Colonic mucosa (tissue), 4 donors: Measurements from ENCODE around the gene C19orf38. TPM values are rescaled to one million over a fixed set of nuclear protein-coding genes. Genes with fewer than 3 reads are reported as not detected.

ENCODE experiments used
- DNase-seq: peaks from one replicate; pipeline ENCODE4 v3.0.0-alpha.2; 2020
- H3K27ac ChIP-seq: fragments of 200-600 bp; one replicate; pipeline ENCODE4 v1.8.0; 2021
- H3K27me3 ChIP-seq: fragments of 200-600 bp; one replicate; pipeline ENCODE4 v1.8.0; 2021
- H3K36me3 ChIP-seq: fragments of 200-600 bp; one replicate; pipeline ENCODE4 v1.8.0; 2021
- H3K4me1 ChIP-seq: fragments of 200-600 bp; one replicate; pipeline ENCODE4 v1.8.0; 2021; ENCODE audit warnings: mild to moderate bottlenecking
- H3K4me3 ChIP-seq: fragments of 200-600 bp; one replicate; pipeline ENCODE4 v1.8.0; 2021
- H3K9ac ChIP-seq, 2 donors: one replicate each; pipeline ENCODE4 v1.7.0; 2013; ENCODE audit warnings: control low read depth in 2 of 2, low read depth in 2 of 2, low read length in 2 of 2
- H3K9me3 ChIP-seq: fragments of 200-600 bp; one replicate; pipeline ENCODE4 v1.8.0; 2021
- intact Hi-C: fragments of 100-400 bp; cut with DNase I; formaldehyde crosslinking; loops from one replicate; pipeline ENCODE4 v1.14.1; 2022
- total RNA-seq, 2 donors: library from RNA; stranded (reverse); fragmentation: NEBNext Ultra II Directional in 1 of 2; extraction: Animal tissue kit (Norgen Biotek cat#: 25700) in 1 of 2; gene quantifications; one replicate each; pipeline ENCODE4 v1.2.1, GENCODE V29; 2021
- TF ChIP-seq, protein P1 (sequence below): fragments of 200-600 bp; IDR thresholded peaks from one replicate; pipeline ENCODE4 v1.8.0; 2022; ENCODE audit warnings: antibody characterized with exemption, mild to moderate bottlenecking
- donor health status: healthy.
- donor health status: DM: no; HTN: no; CAD: no.
- donor health status: DM: no; HTN: no; CAD: no.

C19orf38 gene
- total RNA-seq, 2 donors from 2014 or later, result 0.77 to 1.5 TPM

GRCh38 chr19:10898633-10899032 lies 50.4 kb downstream of the C19orf38 start:
- Histone ChIP-seq H3K4me1 (peaks cover 28% of the 10 kb centered on the region), H3K27ac (peak overlapping the region; percentile 70), H3K9ac (peak overlapping the region; percentile 52 to 70), H3K9me3 (no peaks in the 10 kb centered on the region), H3K27me3 (no peaks in the 10 kb centered on the region), H3K4me3 (no peak overlapping the region), H3K36me3 (no peaks in the 10 kb centered on the region)
- intact Hi-C loops, result no loop called here
- TF ChIP-seq, protein P1, sequence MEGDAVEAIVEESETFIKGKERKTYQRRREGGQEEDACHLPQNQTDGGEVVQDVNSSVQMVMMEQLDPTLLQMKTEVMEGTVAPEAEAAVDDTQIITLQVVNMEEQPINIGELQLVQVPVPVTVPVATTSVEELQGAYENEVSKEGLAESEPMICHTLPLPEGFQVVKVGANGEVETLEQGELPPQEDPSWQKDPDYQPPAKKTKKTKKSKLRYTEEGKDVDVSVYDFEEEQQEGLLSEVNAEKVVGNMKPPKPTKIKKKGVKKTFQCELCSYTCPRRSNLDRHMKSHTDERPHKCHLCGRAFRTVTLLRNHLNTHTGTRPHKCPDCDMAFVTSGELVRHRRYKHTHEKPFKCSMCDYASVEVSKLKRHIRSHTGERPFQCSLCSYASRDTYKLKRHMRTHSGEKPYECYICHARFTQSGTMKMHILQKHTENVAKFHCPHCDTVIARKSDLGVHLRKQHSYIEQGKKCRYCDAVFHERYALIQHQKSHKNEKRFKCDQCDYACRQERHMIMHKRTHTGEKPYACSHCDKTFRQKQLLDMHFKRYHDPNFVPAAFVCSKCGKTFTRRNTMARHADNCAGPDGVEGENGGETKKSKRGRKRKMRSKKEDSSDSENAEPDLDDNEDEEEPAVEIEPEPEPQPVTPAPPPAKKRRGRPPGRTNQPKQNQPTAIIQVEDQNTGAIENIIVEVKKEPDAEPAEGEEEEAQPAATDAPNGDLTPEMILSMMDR, result no peak
- no peak for DNase-seq

GRCh38 chr19:10899151-10899653 lies 51.0 kb downstream of the C19orf38 start:
- DNase-seq, result peak; percentile 93
- TF ChIP-seq, protein P1, result no peak
- H3K36me3 ChIP-seq, result no peaks in the 10 kb centered on the region
- H3K9me3 ChIP-seq, result no peaks in the 10 kb centered on the region
- no peaks in the 10 kb centered on the region for H3K27me3 ChIP-seq
- H3K27ac ChIP-seq, result peak overlapping the region; percentile 70
- intact Hi-C loops, result no loop called here
- no peak overlapping the region for H3K4me3 ChIP-seq
- peak overlapping the region; percentile 6 to 70 for H3K9ac ChIP-seq
- H3K4me1 ChIP-seq, result peaks cover 28% of the 10 kb centered on the region

DNA sequence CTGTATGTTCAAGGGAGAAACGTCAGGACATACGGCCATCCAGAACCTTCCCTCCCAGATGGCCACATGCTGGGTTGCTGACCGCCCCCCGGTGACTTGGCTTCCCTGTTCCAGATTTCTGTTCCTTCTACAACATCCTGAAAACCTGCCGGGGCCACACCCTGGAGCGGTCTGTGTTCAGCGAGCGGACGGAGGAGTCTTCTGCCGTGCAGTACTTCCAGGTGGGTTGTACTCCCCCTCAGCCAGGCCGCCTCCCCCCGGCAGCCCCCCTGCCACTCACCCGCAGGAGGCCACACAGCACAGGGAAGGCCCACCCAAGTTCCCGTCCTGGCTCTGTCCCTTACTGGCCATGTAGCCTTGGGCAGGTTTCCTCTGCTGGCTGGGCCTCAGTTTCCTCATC lies 59.7 kb downstream of the C19orf38 start:
- peaks cover 19% of the 10 kb centered on the region for H3K36me3 ChIP-seq
- H3K9me3 ChIP-seq, result no peaks in the 10 kb centered on the region
- no peaks in the 10 kb centered on the region for H3K4me1 ChIP-seq
- no peak for DNase-seq
- H3K9ac ChIP-seq, result no peak overlapping the region
- H3K27me3 ChIP-seq, result no peaks in the 10 kb centered on the region
- intact Hi-C loops, result no loop called here
- no peak overlapping the region for H3K4me3 ChIP-seq
- TF ChIP-seq, protein P1, result no peak
- H3K27ac ChIP-seq, result no peak overlapping the region

DNA sequence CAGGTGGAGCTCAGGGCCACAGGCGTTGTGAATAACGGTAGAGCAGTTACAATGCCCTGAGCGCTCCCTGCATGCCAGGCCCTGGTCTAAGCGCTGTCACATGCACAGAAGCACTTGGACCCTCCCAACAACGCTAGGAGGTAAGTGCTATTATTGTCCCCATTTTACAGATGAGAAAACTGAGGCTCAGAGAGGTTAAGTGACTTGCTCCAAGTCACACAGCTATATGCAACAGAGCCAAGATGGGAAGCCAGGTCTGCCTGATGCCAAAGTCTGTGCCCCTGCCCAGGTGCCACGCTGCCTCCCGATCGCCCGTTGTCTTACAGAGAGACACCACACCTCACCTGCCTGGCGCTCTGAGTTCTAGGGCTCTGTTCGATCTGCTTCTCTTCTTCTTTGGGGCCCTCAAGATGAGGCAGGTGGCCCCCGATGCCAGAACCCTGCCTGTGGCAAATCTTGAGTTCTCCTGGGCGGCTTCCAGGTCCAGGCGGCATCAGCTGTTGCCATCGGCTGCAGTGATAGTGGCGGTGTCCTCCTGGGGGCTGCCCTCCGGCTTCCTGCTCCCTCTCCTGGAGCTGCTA lies 60.3 kb downstream of the C19orf38 start:
- no peak overlapping the region for H3K9ac ChIP-seq
- no peaks in the 10 kb centered on the region for H3K9me3 ChIP-seq
- intact Hi-C loops, result no loop called here
- no peak for DNase-seq
- peaks cover 21% of the 10 kb centered on the region for H3K36me3 ChIP-seq
- H3K27me3 ChIP-seq, result no peaks in the 10 kb centered on the region
- TF ChIP-seq, protein P1, result no peak
- H3K4me1 ChIP-seq, result no peaks in the 10 kb centered on the region
- H3K4me3 ChIP-seq, result no peak overlapping the region
- no peak overlapping the region for H3K27ac ChIP-seq

GRCh38 chr19:10911579-10912363 lies 63.6 kb downstream of the C19orf38 start:
- H3K36me3 ChIP-seq, result peaks cover 21% of the 10 kb centered on the region
- intact Hi-C loops, result no loop called here
- H3K27me3 ChIP-seq, result no peaks in the 10 kb centered on the region
- H3K4me1 ChIP-seq, result no peaks in the 10 kb centered on the region
- DNase-seq, result no peak
- no peak overlapping the region for H3K9ac ChIP-seq
- TF ChIP-seq, protein P1, result no peak
- H3K4me3 ChIP-seq, result no peak overlapping the region
- no peak overlapping the region for H3K27ac ChIP-seq
- H3K9me3 ChIP-seq, result no peaks in the 10 kb centered on the region
